ENCODE results near the gene NUBP1.

The NUBP1 gene

GRCh38 chr16:10751291-10751697 lies 7.7 kb downstream of the NUBP1 start:
- Histone ChIP-seq H3K36me3 (ENCODE audit: insufficient read depth, low read length) (no peaks in the 10 kb centered on the region), H3K79me2 (ENCODE audit: insufficient read depth, low read length) (no peaks in the 10 kb centered on the region), H3F3A (ENCODE audit: low read depth) (no peaks in the 10 kb centered on the region), H3K4me2 (ENCODE audit: low read depth, low read length, poor library complexity, severe bottlenecking) (no peak overlapping the region), H3K4me3 (ENCODE audit: low read length, poor library complexity, severe bottlenecking) (no peak overlapping the region), H3K4me1 (ENCODE audit: insufficient read depth, low read length, poor library complexity, severe bottlenecking) (no peaks in the 10 kb centered on the region), H2AFZ (ENCODE audit: low read length) (no peak overlapping the region), H3K27me3 (ENCODE audit: insufficient read depth, low read length, poor library complexity, severe bottlenecking) (no peaks in the 10 kb centered on the region), H4K20me1 (ENCODE audit: insufficient read depth, low read length, poor library complexity, severe bottlenecking) (no peaks in the 10 kb centered on the region), H3K9me3 (ENCODE audit: insufficient read depth, low read depth, low read length) (no peaks in the 10 kb centered on the region), H3K9me2 (replicated peaks; ENCODE audit: low read depth, low read length) (no peaks in the 10 kb centered on the region), H3K9ac (ENCODE audit: low read depth, low read length, poor library complexity, severe bottlenecking) (no peak overlapping the region)
- TF ChIP-seq EZH2phosphoT487 (IDR thresholded peaks at IDR 0.05; ENCODE audit: borderline replicate concordance), result no peak
- no peak for TF ChIP-seq CTCF (conservative IDR thresholded peaks at IDR 0.05; ENCODE audit: low read length)

- Histone ChIP-seq H3F3A (ENCODE audit: low read depth) (no peaks in the 10 kb centered on the region), H3K4me1 (ENCODE audit: insufficient read depth, low read length, poor library complexity, severe bottlenecking) (no peaks in the 10 kb centered on the region), H2AFZ (ENCODE audit: low read length) (no peak overlapping the region), H3K79me2 (ENCODE audit: insufficient read depth, low read length) (no peaks in the 10 kb centered on the region), H3K9ac (ENCODE audit: low read depth, low read length, poor library complexity, severe bottlenecking) (no peak overlapping the region), H3K4me3 (ENCODE audit: low read length, poor library complexity, severe bottlenecking) (no peak overlapping the region), H3K36me3 (ENCODE audit: insufficient read depth, low read length) (no peaks in the 10 kb centered on the region), H3K4me2 (ENCODE audit: low read depth, low read length, poor library complexity, severe bottlenecking) (no peak overlapping the region), H3K27me3 (ENCODE audit: insufficient read depth, low read length, poor library complexity, severe bottlenecking) (no peaks in the 10 kb centered on the region), H4K20me1 (ENCODE audit: insufficient read depth, low read length, poor library complexity, severe bottlenecking) (no peaks in the 10 kb centered on the region), H3K9me3 (ENCODE audit: insufficient read depth, low read depth, low read length) (no peaks in the 10 kb centered on the region), H3K9me2 (replicated peaks; ENCODE audit: low read depth, low read length) (no peaks in the 10 kb centered on the region)
- TF ChIP-seq CTCF (conservative IDR thresholded peaks at IDR 0.05; ENCODE audit: low read length), result no peak
- TF ChIP-seq EZH2phosphoT487 (IDR thresholded peaks at IDR 0.05; ENCODE audit: borderline replicate concordance), result no peak
These were observed 9.3 kb downstream of the NUBP1 start for GRCh38 chr16:10752843-10753523.

- no peak overlapping the region for H2AFZ ChIP-seq (ENCODE audit: low read length)
- TF ChIP-seq CTCF (conservative IDR thresholded peaks at IDR 0.05; ENCODE audit: low read length) (no peak), EZH2phosphoT487 (IDR thresholded peaks at IDR 0.05; ENCODE audit: borderline replicate concordance) (no peak)
- no peaks in the 10 kb centered on the region for H3K9me2 ChIP-seq (replicated peaks; ENCODE audit: low read depth, low read length)
- H3K79me2 ChIP-seq (ENCODE audit: insufficient read depth, low read length), result no peaks in the 10 kb centered on the region
- no peaks in the 10 kb centered on the region for H3K36me3 ChIP-seq (ENCODE audit: insufficient read depth, low read length)
- H3K27me3 ChIP-seq (ENCODE audit: insufficient read depth, low read length, poor library complexity, severe bottlenecking), result no peaks in the 10 kb centered on the region
- no peak overlapping the region for H3K4me3 ChIP-seq (ENCODE audit: low read length, poor library complexity, severe bottlenecking)
- no peaks in the 10 kb centered on the region for H4K20me1 ChIP-seq (ENCODE audit: insufficient read depth, low read length, poor library complexity, severe bottlenecking)
- no peak overlapping the region for H3K4me2 ChIP-seq (ENCODE audit: low read depth, low read length, poor library complexity, severe bottlenecking)
- H3K9me3 ChIP-seq (ENCODE audit: insufficient read depth, low read depth, low read length), result no peaks in the 10 kb centered on the region
- no peaks in the 10 kb centered on the region for H3K4me1 ChIP-seq (ENCODE audit: insufficient read depth, low read length, poor library complexity, severe bottlenecking)
- H3K9ac ChIP-seq (ENCODE audit: low read depth, low read length, poor library complexity, severe bottlenecking), result no peak overlapping the region
- H3F3A ChIP-seq (ENCODE audit: low read depth), result no peaks in the 10 kb centered on the region
These were observed 10.0 kb downstream of the NUBP1 start for GRCh38 chr16:10753670-10754069.

Data from Loucy (cell line).